Measurements from ENCODE around the gene IFT122.

The IFT122 gene

DNA sequence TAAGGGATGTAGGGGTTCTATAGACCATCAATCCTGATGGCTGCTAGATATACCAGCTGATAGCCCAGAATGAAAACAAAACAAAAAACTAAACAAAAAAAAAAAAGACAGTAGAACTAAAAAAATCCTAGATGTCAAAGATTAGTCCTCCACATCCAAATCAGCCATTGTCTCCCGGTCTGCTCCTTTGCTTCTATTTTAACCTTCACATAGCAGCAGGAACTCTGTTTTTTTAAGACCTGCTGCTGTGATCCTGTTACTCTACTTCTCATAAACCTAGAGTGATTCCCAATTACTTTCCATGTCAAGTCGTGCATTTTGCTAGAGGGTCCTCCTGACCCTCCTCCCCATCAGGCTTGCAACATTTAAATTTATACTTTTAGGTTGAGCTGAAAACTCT lies 2.5 kb downstream of the IFT122 start:
- no peak for DNase-seq

DNA sequence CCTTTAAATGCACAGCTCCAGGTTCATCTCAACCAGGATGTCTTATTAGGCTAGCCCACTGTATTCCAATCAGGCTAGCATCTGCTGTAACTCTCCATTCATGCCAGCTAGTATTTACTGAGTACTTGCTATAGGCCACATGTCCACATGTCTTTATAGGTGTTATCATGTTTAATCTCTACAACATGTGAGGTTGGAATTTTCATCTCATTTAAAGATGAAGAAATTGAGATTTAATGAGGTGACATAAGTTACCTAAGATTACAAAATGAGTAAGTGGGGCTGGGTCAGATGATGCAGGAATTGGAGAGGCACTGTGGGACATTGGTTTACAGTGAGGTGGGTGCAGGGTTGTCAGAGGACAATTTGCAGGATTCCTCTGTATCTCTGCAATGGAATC lies 2.9 kb downstream of the IFT122 start:
- DNase-seq = no peak

DNA sequence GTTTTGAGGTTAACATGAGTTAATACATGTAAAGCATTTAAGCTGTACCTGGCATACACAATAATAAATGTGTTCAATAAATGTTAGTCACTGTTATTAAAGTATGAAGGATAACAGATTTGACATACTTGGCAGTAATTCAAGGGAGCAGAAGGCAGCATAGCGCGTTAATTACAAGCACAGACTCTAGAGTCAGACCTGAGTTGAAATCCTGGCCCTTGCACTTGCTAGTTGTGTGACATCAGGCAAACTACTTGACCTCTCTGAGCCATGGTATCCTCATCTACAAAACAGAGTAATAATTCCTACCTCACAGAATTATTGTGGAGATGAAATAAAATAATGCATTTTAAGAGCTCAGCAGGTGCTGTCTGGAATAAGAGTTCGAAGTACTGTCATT lies 5.4 kb downstream of the IFT122 start:
- no peak for DNase-seq

DNA sequence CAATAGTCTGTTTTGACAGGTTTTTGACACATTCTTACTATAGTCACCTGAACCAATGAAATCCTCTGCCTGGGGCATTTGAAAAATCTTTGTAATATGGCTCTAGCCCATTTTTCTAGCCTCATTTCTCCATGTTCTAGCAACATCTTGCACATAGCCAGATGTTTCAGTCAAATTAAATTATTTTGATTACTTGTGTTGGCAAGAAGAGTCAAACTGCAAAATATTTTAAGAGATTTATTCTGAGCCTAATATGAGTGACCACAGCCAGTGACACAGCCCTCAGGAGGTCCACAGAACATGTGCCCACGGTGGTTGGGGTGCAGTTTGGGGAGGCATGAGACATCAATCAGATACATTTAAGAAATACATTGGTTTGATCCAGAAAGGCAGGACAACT lies 6.9 kb downstream of the IFT122 start:
- no peak for DNase-seq

DNA sequence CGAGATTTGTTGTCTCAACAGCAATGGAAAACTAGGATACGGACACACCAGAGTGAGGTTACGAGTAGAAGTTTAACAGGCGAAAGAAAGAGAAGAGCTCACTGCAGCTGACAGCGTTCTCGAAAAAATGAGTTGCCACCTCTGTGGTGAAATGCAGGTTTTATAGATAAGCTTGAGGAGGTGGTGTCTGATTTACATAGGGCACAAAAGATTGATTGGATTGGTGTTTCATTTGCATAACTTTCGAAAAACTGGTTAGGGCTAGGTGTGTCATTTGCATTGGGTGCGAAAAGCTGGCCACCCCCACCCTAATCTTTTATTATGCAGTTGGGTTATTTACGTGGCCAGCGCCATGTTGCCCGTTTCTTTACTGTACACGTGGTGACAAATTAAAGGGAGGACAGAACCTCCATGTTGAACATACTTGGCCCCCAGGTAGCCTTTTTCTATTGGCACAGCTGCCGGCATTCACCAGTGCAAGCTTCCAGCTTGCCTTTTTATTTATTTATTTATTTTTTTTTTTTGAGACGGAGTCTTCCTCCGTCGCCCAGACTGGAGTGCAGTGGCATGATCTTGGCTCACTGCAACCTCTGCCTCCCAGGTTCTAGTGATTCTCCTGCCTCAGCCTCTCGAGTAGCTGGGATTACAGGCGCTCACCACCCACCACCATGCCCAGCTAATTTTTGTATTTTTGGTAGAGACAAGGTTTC lies 8.3 kb downstream of the IFT122 start:
- DNase-seq = no peak

DNA sequence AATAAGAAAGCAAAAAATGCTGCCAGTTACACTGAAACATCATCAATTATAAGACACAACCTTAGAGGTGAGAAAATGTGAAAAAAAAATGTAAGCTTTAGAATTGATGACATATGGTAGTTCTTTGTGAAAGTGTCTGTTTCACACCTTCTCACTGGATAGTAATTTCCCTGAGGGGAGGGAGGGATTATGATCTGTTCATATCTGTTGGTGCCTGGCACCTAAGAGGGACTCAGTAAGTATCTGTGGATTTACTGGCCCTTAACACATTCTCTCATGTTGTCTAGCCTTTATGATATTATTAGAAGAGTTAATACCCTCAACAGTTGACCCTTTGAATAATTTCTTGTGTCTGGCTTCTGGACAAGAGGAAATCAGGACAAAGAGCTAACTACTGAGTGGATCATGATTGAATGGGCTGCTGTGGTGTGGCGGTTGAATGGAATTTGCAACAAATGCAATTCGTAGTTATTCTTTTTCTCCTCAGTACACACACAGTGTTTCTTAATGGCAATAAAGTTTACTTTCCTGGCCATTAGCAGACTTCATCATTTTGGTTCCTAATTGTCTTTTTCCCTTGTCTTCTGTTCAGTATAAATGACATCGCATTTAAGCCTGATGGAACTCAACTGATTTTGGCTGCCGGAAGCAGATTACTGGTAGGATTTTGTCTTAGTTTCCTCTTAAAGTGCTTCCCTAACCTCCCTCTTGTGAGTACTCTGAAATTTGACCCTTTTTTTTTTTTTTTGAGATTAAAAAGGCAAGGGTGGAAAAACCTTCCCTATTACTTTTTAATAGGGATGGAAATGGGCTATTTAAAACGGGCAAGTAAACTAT lies 9.5 kb downstream of the IFT122 start:
- DNase-seq = no peak

DNA sequence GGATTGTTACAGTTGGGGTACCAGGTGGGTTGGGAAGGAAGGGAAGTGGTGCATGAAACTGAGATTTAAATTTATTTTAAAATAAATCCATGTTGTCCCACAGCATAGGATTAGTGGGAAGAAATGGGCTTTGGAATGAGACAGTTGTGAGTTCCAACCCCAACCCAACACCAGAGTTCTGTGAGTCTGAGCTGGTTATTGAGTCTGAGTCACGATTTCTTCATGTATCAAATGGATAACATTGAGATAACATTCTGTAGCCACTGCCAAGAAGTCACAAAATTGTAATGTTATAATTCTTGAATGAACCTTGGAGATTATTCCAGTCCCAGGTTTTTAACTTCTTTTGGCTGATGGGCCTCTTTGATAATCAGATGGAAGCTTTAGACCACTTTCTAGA lies 13.7 kb downstream of the IFT122 start:
- no peak for DNase-seq

DNA sequence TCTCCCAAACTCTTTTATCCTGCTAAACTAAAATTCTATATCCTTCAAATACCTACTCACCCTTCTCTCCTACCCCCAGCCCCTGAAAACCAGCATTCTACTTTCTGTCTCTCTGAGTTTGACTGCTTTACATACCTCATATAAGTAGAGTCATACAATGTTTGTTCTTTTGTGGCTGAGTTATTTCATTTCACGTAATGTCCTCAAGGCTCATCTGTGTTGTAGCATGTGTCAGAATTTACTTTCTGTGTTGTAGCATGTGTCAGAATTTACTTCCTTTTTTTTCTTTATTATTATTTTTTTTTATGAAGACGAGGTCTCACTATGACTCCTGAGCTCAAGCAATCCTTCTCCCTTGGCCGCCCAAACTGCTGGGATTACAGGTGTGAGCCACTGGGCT lies 20.1 kb downstream of the IFT122 start:
- no peak for DNase-seq

DNA sequence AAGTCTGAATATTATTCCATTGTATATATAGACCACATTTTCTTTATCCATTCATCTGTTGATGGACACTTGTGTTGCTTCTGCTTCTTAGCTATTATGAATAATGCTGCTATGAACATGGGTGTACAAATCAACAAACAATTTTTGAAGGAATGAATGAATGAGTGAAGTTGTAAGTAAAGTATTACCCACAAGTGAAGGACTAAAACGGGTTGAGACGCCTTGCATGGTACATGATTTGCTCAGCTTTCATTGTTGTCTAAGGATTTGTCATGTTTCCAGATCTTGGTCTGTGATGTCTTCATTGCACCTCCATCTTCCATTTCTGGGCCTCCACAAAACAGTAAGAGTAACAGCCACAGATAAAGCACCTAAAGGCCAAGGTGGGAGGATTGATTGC lies 20.5 kb downstream of the IFT122 start:
- no peak for DNase-seq

DNA sequence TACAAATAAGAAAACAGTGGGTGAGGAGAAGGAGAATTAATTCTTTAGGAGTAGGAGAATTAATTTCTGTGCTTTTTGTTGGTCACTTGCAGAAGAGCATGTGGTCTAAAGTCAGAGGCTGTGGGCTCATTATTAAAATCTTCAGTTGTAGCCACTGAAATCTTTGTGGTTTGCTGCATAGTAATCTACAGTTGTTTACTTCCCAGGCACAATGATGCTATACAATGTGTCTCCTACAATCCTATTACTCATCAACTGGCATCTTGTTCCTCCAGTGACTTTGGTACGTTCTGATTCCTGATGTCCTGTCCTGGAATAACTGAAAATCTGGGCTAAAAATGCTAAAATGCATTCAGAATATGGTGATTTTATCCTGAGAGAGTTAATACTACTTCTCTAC lies 21.0 kb downstream of the IFT122 start:
- no peak for DNase-seq

DNA sequence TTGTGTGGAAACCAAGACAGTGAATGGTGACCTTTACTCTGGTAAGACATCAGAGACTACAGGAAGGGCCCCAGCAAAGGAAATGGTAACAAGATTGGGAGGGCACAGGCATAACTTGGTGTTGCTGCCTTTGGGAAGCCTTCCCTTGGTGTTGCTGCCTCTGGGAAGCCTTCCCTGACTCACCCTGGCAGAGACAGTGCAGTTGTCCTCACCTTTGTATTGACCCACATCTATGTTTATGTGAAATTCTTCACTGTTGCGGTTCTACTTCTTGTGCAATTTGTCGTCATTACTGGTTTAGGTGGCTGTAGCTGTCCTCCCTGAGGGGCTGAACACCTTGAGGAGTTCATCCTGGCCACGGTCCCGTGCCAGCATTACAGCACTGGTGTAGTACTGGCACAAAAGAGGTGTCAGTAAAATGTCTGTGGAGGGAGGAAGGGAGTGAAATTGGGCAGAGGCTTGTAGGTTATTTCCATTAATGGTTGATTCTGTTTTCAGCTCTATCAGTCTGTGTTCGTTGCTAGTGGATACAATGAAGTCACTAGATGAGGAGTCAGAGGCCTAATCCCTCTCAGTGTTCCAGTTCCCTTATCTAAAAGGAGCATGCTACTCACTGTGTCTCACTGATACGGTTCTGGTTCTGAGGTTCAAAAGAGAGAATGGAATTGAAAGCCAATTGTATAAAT lies 21.6 kb downstream of the IFT122 start:
- DNase-seq = no peak

DNA sequence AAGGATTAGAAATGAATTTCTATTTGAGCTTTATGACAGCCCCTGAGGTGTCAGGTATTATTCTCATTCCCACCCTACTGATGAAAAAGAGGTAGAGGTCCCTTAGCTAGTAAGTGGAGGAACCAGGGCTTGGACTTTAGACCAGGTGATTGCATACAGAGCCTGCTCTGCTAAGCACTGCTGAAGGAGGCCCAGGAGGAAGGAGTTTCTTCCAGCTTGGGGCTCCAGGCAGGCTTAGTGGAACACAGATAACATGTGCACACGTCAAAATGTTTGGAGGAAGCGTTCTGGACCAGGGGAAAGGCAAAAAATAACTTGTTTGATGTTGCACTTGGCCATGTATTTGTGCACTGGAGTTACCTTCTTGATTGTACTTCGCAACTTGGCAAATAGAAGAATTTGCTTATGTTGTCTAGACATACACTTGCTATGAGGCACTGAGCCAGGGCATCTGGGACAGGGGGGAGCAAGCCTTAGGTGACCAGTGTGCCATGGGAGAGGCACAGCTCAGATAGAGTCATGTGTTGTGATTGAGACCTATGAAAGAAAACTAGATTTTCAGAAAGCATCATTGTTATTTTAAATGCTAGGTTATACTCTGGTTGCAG lies 22.4 kb downstream of the IFT122 start:
- DNase-seq = no peak

DNA sequence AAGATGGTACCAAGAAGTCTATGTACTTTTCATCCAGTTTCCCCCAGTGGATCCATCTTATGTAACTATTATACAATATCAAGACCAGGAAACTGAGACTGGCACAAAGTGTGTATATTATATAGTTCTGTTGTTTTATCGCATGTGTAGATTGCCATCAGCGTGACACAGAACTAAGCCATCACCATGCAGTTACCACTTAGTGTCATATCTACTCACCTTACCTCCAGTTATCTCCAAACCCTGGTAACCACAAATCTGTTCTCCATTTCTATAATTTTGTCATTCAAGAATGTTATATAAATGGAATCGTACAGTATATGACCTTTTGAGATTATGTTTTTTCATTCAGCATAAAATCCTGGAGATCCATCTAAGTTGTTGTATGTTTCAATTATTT lies 23.1 kb downstream of the IFT122 start:
- DNase-seq = no peak

DNA sequence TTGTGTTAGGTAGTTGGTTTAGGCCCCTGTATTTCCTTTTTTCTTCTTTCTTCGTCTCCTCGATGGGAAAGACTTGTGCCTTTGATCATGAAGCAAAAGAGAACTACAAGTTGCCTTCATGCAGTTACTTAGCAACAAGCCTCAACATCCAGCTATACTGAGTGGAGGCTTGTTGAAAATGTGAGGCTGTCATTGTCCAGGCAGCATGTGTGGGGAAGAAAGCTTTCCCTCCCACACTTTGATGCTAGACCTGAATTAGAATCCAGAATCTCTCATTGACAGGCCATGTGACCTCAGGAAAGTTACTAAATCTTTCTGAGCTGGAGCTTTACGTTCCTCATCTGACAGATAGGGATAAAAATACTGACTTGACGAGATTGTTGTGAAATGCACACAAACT lies 23.7 kb downstream of the IFT122 start:
- no peak for DNase-seq

DNA sequence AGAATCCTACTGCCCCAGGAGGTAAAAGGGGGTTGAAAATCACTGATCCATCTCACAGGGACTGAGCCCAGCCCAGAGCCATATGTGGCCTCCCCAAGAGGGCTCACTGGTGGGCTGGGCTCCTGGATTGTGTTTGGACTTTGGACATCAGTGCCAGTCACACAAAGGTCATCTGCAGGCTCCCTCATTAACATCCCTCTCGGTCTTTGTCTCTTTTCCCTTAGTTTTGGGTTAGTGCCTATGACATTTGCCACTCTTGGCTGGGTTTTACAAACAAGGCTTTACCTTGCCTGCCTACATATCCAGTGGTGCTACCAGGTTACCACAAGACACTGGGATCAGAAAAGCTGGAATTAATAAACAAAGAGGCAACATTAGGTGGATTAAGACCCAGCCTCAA lies 27.9 kb downstream of the IFT122 start:
- DNase-seq = no peak

DNA sequence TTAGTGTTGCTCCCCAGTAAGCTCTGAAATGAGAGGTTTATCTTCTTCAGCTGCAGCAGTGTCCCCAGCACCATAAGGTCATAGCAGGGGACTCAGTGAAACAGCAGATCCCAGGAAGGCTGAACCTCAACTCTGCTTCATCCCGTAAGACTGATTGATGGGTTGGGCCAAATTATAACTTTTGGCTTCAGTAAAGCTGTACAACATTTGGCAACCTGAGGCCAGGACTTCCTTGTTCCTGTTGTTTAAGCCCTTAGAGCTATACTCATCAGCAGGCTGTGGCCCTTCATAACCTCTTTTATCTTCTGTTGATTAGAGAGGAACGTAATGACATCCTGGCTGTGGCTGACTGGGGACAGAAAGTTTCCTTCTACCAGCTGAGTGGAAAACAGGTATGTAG lies 29.0 kb downstream of the IFT122 start:
- DNase-seq = no peak

DNA sequence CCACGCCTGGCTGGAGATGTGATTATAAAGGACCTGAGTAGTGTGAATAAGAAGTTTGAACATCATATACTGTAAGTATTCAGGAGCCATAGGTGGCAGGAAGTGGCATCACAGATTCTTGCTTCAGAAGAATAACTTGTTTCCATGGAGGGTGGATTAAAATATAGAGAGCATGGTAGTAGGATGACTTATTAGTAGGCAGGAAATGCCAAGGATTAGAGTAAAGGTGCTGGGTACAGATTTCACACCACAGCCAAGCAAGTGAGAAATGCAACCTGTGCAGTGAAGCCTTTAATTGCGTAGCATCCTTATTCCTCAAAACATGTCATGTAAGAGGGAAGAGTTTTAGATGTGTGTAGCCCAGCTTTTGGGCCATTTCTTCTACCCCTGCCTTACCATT lies 30.8 kb downstream of the IFT122 start:
- DNase-seq = no peak

DNA sequence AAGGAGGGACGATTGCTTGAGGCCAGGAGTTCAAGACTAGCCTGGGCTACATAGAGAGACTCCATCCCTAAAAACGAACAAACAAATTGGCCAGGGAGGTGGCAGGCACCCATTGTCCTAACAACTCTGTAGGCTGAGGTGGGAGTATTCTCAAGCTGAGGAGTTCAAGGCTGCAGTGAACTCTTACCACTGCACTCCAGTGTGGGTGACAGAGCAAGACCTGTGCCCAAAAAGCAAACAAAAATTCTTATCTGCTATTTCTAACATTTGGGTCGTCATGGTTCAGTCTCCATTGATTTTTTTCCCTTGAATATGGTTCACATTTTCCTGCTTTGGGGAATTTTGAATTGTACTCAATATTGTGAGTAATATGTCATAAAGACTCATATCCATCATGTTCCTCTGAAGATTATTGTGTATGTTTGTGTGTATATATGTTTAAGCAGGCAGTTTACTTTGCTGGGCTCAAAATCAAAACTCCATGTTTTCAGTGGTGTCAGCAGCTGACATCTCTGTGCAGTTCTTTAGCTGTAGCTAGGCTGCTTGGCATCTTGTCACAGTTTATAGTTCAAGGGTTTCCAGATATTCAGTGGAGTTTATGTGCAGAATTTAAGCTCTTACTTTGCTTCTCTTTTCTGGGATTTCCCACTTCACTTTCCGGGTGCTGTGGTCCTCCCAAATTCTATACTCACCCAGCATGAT lies 33.2 kb downstream of the IFT122 start:
- no peak for DNase-seq

DNA sequence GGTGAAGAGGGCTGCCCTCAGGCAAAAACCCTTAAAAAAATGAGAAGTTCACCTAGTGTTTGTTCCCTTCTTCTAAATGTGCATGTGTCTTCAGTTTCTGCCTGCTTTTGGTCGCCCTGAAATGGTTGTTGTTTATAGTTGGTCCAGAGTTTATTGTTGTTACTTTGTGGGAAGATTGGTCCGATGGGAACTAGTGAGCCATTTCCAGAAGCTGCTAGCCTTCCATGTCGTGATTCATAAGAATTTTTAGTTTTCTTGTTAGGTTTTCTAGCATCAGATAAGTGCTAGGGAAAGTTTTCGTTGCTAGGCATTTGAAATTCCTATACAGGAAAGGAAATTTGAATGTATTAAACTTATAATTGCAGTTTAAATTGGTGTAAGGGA lies 33.7 kb downstream of the IFT122 start:
- no peak for DNase-seq

DNA sequence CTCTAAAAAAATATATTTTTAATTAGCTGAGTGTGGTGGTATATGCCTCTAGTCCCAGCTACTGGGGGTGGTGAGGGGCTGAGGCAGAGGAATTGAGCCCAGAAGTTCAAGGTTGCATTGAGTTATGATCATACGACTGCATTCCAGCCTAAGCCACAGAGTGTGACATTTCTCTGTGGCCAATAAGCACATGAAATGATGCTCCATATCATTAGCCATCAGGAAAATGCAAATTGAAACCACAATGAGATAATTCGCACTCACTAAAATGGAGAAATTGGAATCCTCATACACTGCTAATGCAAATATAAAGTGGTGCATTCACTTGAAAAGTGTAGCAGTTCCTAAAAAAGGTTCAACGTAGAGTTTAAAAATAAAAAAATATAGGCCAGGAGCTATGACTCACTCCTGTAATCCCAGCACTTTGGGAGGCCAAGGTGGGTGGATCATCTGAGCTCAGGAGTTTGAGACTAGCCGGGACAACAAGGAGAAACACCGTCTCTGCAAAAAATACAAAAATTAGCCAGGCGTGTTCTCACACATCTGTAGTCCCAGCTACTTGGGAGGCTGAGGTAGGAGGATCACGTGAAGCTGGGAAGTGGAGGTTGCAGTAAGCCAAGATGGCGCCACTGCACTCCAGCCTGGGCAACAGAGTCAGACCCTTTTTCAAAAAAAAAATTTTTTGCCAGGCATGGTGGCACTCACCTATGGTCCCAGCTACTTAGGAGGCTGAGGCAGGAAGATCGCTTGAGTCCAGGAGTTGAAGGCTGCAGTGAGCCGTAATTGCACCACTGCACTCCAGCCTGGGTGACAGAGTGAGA lies 35.2 kb downstream of the IFT122 start:
- DNase-seq = no peak

DNA sequence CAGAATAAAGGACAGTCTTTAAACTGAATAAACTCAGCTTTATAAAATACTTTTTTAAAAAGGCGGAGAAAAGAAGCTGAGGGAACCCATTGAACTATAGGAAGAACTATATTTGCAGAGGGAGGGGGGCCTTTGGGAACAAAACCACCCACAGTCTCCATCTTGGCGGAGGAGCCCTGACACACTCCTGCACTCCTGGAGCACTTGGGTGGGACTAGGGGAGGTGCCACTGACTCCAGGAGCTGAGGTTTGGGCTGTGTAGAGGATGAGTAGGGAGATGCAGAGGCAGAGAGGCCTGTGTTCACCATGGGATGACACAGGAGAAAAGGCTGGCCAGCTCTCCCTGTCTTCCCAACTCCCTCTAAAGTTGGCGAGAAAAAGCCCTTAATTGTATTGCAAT lies 35.8 kb downstream of the IFT122 start:
- no peak for DNase-seq

DNA sequence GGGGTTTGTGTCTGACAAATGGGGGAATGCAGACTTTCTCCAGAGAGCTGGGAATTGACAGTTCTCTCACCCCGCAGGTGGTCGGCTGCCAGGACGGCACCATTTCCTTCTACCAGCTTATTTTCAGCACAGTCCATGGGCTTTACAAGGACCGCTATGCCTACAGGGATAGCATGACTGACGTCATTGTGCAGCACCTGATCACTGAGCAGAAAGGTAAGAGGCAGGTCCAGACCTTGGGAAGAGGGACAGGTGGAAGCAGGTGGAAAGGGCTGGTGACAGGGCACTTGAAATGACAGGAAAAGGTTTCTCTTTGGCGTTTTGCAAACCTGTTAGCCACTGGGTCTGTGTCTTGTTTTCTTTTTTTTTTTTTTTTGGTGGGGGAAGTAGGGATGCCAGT lies 36.6 kb downstream of the IFT122 start:
- no peak for DNase-seq

All from activated CD8-positive, alpha-beta memory T cell treated with anti-CD3 and anti-CD28 coated beads, Interleukin-2, amount 50 U/mL, for 48 hours (primary cell).